GM12873 (cell line): Measurements from ENCODE around the gene PTPRN2.

ENCODE experiments used
- TF ChIP-seq, protein P1 (sequence below): IDR thresholded peaks from 2 replicates; pipeline ENCODE4 v1.5.1; 2012; ENCODE audit warnings: low read depth, mild to moderate bottlenecking, moderate library complexity, low read length, control low read depth; ENCODE audit not compliant: insufficient read depth; ENCODE audit errors: missing control alignments

The PTPRN2 gene

GRCh38 chr7:157787275-157787701 is 800.3 kb downstream of the PTPRN2 start:
- TF ChIP-seq, protein P1, sequence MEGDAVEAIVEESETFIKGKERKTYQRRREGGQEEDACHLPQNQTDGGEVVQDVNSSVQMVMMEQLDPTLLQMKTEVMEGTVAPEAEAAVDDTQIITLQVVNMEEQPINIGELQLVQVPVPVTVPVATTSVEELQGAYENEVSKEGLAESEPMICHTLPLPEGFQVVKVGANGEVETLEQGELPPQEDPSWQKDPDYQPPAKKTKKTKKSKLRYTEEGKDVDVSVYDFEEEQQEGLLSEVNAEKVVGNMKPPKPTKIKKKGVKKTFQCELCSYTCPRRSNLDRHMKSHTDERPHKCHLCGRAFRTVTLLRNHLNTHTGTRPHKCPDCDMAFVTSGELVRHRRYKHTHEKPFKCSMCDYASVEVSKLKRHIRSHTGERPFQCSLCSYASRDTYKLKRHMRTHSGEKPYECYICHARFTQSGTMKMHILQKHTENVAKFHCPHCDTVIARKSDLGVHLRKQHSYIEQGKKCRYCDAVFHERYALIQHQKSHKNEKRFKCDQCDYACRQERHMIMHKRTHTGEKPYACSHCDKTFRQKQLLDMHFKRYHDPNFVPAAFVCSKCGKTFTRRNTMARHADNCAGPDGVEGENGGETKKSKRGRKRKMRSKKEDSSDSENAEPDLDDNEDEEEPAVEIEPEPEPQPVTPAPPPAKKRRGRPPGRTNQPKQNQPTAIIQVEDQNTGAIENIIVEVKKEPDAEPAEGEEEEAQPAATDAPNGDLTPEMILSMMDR = no peak

- TF ChIP-seq, protein P1 = no peak
Measured at GRCh38 chr7:157786375-157787274, 801.0 kb downstream of the PTPRN2 start.

DNA sequence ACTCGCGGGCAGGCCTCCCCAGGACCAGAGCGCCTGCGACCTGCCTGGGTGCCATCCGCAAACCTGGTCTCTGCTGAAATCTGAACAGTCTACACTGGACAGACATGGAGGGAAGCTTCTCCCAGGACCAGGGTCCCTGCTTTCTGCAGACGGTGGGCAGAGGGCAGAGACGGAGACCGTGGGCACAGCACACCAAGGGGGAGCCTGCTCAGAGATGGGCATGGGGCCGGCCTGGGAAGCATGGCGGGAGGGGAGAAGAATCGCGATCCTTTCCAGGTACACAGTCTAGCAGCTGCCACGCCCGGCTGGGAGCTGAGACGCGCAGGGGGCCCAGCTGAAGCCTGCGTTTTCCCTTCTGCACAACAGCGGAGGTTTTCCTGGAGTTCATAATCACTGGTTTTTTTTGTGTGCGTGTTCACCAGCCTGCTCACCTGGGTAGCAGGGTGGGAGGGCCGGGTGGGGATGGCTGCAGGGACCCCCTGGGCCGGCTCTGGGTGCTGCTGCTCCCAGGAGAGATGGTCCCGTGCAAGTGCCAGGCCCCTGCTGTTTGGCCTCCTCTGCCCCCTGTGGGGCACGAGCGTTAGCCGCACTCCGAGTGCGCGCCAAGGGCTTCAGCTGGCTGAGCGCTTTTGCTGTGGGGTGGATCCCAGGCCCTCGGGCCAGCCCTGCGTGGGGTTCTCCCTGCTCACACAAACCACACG is 802.0 kb downstream of the PTPRN2 start:
- TF ChIP-seq, protein P1 = no peak

GRCh38 chr7:157784979-157785441 is 802.6 kb downstream of the PTPRN2 start:
- TF ChIP-seq, protein P1 = no peak

DNA sequence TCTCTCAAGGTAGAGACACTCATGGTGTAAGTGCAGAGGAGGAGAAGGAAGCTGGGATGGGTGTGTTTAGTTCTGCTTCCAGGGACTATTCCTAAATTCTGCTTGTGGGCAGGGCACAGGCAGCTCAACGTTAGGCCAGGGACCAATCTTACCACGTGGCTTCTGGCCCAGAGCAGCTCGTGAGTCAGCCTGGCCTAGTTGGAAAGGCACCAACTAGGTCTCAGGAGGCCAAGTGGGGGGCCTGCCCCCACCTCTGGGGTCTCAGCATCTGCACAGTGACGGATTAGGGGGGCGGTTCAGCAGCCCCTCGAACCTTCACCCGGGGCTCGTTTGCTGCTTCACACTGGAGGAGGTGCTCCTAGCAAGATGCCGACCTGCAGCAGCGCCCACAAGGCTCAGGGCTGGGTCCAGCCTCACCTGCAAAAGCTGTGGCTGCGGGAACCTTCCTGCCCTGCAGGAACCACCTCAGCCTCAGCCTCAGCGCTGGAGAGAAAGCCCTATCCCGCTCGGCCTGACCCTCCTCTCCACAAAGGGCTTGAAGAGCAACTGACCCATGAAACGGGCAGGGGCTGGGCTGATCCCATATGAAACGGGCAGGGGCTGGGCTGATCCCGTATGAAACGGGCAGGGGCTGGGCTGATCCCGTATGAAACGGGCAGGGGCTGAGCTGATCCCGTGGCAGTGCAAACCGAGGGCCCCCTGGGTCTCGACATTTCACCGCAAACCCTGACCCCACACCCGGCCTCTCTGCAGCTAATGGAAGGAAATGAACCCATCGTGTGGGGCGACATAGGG is 803.4 kb downstream of the PTPRN2 start:
- TF ChIP-seq, protein P1 = no peak

- TF ChIP-seq, protein P1 = no peak
Measured at GRCh38 chr7:157782041-157782440, 805.6 kb downstream of the PTPRN2 start.

- TF ChIP-seq, protein P1 = no peak
Measured at GRCh38 chr7:157780721-157781120, 806.9 kb downstream of the PTPRN2 start.
